ENCODE measurements around the gene PCP4L1.
"Not testable (repeated sequence)": the region's sequence is repeated elsewhere in the genome, so short reads cannot be mapped to it uniquely, and the experiment has no call there.

Gene PCP4L1

GRCh38 chr1:161230762-161231161 is 27.8 kb upstream of the PCP4L1 start:
- no peaks in the 10 kb centered on the region for H3K27me3 ChIP-seq (ENCODE audit: insufficient read depth, low read length)
- peaks cover 13% of the 10 kb centered on the region for H3K4me1 ChIP-seq (ENCODE audit: insufficient read depth, low read length)
- H3K9me3 ChIP-seq (ENCODE audit: insufficient read depth, low read depth, low read length), result no peaks in the 10 kb centered on the region
- no peak overlapping the region for H3K4me3 ChIP-seq (ENCODE audit: low read length)
- WGBS, result 95% methylated on average over 7 of the region's 7 CpGs
- H3K27ac ChIP-seq (ENCODE audit: low read depth, low read length), result no peak overlapping the region
- no peak overlapping the region for H3K9ac ChIP-seq (ENCODE audit: low read depth, low read length)
- peaks cover 23% of the 10 kb centered on the region for H3K36me3 ChIP-seq (ENCODE audit: insufficient read depth, low read length)

DNA sequence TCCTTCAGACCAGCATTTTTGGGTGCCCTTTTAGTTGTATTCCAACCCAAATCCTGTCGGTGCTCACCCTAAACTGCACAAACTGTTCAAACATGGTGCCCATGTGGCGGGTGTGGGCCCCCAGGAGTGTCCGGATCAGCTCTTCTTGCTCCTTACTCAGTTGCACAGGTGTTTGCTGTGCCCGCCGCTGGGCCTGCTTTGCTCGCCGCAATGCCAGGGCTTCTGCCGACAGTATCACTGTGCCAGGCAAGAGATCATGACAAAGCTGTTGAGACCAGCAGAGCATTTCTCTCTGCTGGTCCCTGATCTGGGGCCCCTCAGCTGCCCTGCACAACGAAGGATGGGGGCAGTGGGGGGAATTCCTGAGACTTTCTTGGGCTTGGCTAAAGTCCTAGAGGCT is 25.4 kb upstream of the PCP4L1 start:
- H3K4me3 ChIP-seq (ENCODE audit: low read length), result no peak overlapping the region
- WGBS, result 87% methylated on average over 9 of the region's 9 CpGs
- H3K9me3 ChIP-seq (ENCODE audit: insufficient read depth, low read depth, low read length), result no peaks in the 10 kb centered on the region
- H3K27me3 ChIP-seq (ENCODE audit: insufficient read depth, low read length), result no peaks in the 10 kb centered on the region
- H3K27ac ChIP-seq (ENCODE audit: low read depth, low read length), result no peak overlapping the region
- H3K4me1 ChIP-seq (ENCODE audit: insufficient read depth, low read length), result no peaks in the 10 kb centered on the region
- no peak overlapping the region for H3K9ac ChIP-seq (ENCODE audit: low read depth, low read length)
- peaks cover 20% of the 10 kb centered on the region for H3K36me3 ChIP-seq (ENCODE audit: insufficient read depth, low read length)

DNA sequence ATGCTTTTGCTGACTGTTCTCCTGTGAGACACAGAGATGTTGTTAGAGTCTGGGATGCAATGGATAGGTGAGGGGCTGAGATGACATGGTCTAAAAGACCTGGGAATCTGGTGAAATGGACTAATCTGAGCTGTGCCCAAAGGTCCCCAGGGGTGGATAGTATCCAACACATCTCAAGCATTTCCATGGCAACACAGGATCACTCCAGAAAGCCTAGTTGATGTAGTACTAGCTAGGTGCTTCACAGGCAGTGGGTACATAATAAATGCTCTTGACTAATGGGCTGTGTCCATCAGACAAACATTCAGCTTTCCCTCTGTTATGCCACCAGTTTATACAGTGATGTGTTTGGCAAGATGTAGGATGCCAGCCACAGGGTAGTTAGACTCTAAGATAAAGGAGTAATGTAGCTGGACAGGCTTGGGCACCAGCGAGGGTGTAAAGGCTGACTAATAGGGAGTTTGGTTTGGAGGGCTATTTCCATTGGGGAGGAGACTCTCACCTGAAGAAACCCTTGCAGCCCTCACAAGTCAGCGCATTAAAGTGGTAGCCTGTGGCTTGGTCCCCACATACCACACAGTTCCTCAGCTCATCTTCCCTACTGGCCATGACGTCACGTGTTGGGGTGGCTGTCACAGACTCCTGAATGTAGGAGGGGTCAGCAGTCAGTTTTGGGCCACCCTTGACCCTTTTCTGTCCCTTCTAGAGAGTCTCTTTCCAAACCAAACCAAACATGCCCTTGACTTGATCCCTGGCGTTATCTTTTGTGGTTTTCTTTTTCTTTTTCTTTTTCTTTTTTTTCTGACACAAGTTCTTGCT is 22.4 kb upstream of the PCP4L1 start:
- no peak overlapping the region for H3K27ac ChIP-seq (ENCODE audit: low read depth, low read length)
- no peaks in the 10 kb centered on the region for H3K9me3 ChIP-seq (ENCODE audit: insufficient read depth, low read depth, low read length)
- H3K4me1 ChIP-seq (ENCODE audit: insufficient read depth, low read length), result no peaks in the 10 kb centered on the region
- H3K9ac ChIP-seq (ENCODE audit: low read depth, low read length), result no peak overlapping the region
- no peaks in the 10 kb centered on the region for H3K27me3 ChIP-seq (ENCODE audit: insufficient read depth, low read length)
- H3K4me3 ChIP-seq (ENCODE audit: low read length), result no peak overlapping the region
- H3K36me3 ChIP-seq (ENCODE audit: insufficient read depth, low read length), result no peaks in the 10 kb centered on the region
- 88% methylated on average over 5 of the region's 5 CpGs for WGBS

GRCh38 chr1:161238039-161238473 is 20.5 kb upstream of the PCP4L1 start, which contains the start of gene NR1I3:
Gene NR1I3, minus strand, starts transcription at chr1:161238203. Its CDS starts 1,638 bp downstream, at chr1:161236565.
- Histone ChIP-seq H3K36me3 (ENCODE audit: insufficient read depth, low read length) (no peaks in the 10 kb centered on the region), H3K9me3 (ENCODE audit: insufficient read depth, low read depth, low read length) (no peaks in the 10 kb centered on the region), H3K4me1 (ENCODE audit: insufficient read depth, low read length) (no peaks in the 10 kb centered on the region), H3K4me3 (ENCODE audit: low read length) (no peak within 1 kb of the TSS), H3K9ac (ENCODE audit: low read depth, low read length) (no peak within 1 kb of the TSS), H3K27me3 (ENCODE audit: insufficient read depth, low read length) (no peaks in the 10 kb centered on the region), H3K27ac (ENCODE audit: low read depth, low read length) (no peak within 1 kb of the TSS)
- 80% methylated on average over 4 of the region's 4 CpGs for WGBS

DNA sequence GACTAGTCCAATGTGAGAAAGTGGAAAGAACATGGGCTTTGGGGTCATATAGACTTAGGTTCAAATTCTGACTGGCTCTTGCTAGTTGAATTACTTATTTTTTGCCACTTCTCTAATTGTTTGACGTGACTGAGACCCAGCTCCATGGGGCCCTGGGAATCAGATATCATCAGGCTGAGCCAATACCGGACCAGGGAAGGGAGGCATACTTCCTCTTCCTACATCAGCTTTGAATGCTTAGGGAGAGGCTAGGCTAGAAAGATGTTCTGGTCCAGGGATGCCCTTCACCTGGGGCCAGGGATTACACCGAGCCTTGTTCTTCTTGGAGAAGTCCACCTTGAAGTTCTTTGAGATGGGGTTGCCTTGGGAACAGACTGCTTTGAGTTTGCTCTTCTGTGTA is 16.9 kb upstream of the PCP4L1 start:
- Histone ChIP-seq H3K36me3 (ENCODE audit: insufficient read depth, low read length) (no peaks in the 10 kb centered on the region), H3K9me3 (ENCODE audit: insufficient read depth, low read depth, low read length) (no peaks in the 10 kb centered on the region), H3K27ac (ENCODE audit: low read depth, low read length) (no peak overlapping the region), H3K4me1 (ENCODE audit: insufficient read depth, low read length) (no peaks in the 10 kb centered on the region), H3K27me3 (ENCODE audit: insufficient read depth, low read length) (no peaks in the 10 kb centered on the region), H3K4me3 (ENCODE audit: low read length) (no peak overlapping the region), H3K9ac (ENCODE audit: low read depth, low read length) (no peak overlapping the region)
- 82% methylated on average over 3 of the region's 3 CpGs for WGBS

- H3K36me3 ChIP-seq (ENCODE audit: insufficient read depth, low read length), result no peaks in the 10 kb centered on the region
- no peaks in the 10 kb centered on the region for H3K9me3 ChIP-seq (ENCODE audit: insufficient read depth, low read depth, low read length)
- H3K4me3 ChIP-seq (ENCODE audit: low read length), result no peak overlapping the region
- whole genome bisulfite sequencing, result 84% methylated on average over 2 of the region's 2 CpGs
- no peak overlapping the region for H3K27ac ChIP-seq (ENCODE audit: low read depth, low read length)
- H3K27me3 ChIP-seq (ENCODE audit: insufficient read depth, low read length), result no peaks in the 10 kb centered on the region
- H3K9ac ChIP-seq (ENCODE audit: low read depth, low read length), result no peak overlapping the region
- no peaks in the 10 kb centered on the region for H3K4me1 ChIP-seq (ENCODE audit: insufficient read depth, low read length)
These were observed 16.2 kb upstream of the PCP4L1 start for GRCh38 chr1:161242313-161242712.

DNA sequence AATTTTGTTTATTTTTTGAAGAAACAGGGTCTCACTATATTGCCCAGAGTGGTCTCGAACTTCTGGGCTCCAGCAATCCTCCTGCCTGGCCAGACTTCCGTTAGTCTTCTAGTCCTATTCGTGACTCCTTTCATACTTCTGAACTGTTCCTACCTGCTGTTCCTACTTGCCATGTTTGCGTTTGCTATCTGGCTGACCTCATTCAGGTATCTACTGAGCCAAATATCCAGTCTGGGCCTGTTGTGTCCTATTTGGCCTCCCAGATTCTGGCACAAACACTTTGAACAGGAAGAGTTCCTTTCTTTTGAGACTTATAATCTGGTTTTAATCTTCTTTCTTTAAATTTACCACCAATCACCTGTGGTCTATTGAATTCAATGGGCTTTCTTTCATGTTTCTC is 13.7 kb upstream of the PCP4L1 start:
- Histone ChIP-seq H3K4me3 (ENCODE audit: low read length) (no peak overlapping the region), H3K9me3 (ENCODE audit: insufficient read depth, low read depth, low read length) (no peaks in the 10 kb centered on the region), H3K9ac (ENCODE audit: low read depth, low read length) (no peak overlapping the region), H3K27me3 (ENCODE audit: insufficient read depth, low read length) (no peaks in the 10 kb centered on the region), H3K4me1 (ENCODE audit: insufficient read depth, low read length) (no peaks in the 10 kb centered on the region), H3K27ac (ENCODE audit: low read depth, low read length) (no peak overlapping the region), H3K36me3 (ENCODE audit: insufficient read depth, low read length) (no peaks in the 10 kb centered on the region)
- 91% methylated on average over 4 of the region's 4 CpGs for WGBS

DNA sequence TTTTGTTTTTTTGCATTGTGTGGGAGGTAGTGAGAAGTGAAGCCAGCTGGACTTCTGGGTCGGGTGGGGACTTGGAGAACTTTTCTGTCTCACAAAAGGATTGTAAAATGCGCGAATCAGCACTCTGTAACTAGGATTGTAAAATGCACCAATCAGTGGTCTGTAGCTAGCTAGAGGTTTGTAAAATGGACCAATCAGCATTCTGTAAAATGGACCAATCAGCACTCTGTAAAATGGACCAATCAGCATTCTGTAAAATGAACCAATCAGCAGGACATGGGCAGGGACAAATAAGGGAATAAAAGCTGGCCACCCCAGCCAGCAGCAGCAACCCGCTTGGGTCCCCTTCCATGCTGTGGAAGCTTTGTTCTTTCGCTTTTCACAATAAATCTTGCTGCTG is 8.4 kb upstream of the PCP4L1 start:
- not testable (repeated sequence) for H3K9ac ChIP-seq (ENCODE audit: low read depth, low read length); H3K36me3 ChIP-seq (ENCODE audit: insufficient read depth, low read length); H3K27ac ChIP-seq (ENCODE audit: low read depth, low read length); H3K27me3 ChIP-seq (ENCODE audit: insufficient read depth, low read length); H3K4me3 ChIP-seq (ENCODE audit: low read length); H3K4me1 ChIP-seq (ENCODE audit: insufficient read depth, low read length); H3K9me3 ChIP-seq (ENCODE audit: insufficient read depth, low read depth, low read length)
- WGBS, result 91% methylated on average over 5 of the region's 5 CpGs

GRCh38 chr1:161250829-161251228 is 7.7 kb upstream of the PCP4L1 start:
- WGBS, result 75% methylated on average over 7 of the region's 7 CpGs
- Histone ChIP-seq H3K4me3 (ENCODE audit: low read length) (no peak overlapping the region), H3K27ac (ENCODE audit: low read depth, low read length) (no peak overlapping the region), H3K9ac (ENCODE audit: low read depth, low read length) (no peak overlapping the region), H3K4me1 (ENCODE audit: insufficient read depth, low read length) (no peaks in the 10 kb centered on the region), H3K36me3 (ENCODE audit: insufficient read depth, low read length) (no peaks in the 10 kb centered on the region), H3K27me3 (ENCODE audit: insufficient read depth, low read length) (no peaks in the 10 kb centered on the region), H3K9me3 (ENCODE audit: insufficient read depth, low read depth, low read length) (no peaks in the 10 kb centered on the region)

DNA sequence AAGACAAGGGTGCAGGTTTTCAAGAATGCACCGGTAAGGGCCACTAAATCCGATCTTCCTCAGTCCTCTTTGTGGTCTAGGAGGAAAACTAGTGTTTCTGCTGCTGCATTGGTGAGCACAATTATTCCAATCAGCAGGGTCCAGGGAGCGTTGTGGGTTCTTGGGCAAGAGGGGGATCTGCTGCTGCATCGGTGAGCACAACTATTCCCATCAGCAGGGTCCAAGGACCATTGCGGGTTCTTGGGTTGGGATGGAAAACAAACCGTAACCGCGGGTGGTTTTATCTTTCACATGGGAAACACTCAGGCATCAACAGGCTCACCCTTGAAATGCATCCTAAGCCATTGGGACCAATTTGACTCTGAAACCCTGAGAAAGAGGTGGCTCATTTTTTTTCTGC is 7.0 kb upstream of the PCP4L1 start:
- no peak overlapping the region for H3K27ac ChIP-seq (ENCODE audit: low read depth, low read length)
- no peak overlapping the region for H3K4me3 ChIP-seq (ENCODE audit: low read length)
- H3K9me3 ChIP-seq (ENCODE audit: insufficient read depth, low read depth, low read length), result no peaks in the 10 kb centered on the region
- H3K4me1 ChIP-seq (ENCODE audit: insufficient read depth, low read length), result no peaks in the 10 kb centered on the region
- no peaks in the 10 kb centered on the region for H3K36me3 ChIP-seq (ENCODE audit: insufficient read depth, low read length)
- no peaks in the 10 kb centered on the region for H3K27me3 ChIP-seq (ENCODE audit: insufficient read depth, low read length)
- 91% methylated on average over 8 of the region's 8 CpGs for WGBS
- H3K9ac ChIP-seq (ENCODE audit: low read depth, low read length), result no peak overlapping the region

DNA sequence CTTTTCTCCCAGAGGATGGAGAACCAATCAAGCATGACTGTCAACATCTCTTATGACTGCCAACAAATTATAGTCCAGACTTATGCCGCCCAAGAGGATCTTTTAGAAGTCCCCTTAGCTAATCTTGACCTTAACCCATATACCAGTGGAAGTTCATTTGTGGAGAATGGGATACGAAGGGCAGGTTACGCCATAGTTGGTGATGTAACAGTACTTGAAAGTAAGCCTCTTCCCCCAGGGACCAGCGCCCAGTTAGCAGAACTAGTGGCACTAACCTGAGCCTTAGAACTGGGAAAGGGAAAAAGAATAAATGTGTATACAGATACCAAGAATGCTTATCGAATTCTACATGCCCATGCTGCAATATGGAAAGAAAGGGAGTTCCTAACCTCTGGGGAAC is 3.2 kb upstream of the PCP4L1 start:
- H3K27ac ChIP-seq (ENCODE audit: low read depth, low read length); H3K4me3 ChIP-seq (ENCODE audit: low read length); H3K36me3 ChIP-seq (ENCODE audit: insufficient read depth, low read length); H3K4me1 ChIP-seq (ENCODE audit: insufficient read depth, low read length); H3K9ac ChIP-seq (ENCODE audit: low read depth, low read length): not testable (repeated sequence)
- WGBS, result 94% methylated on average over 5 of the region's 5 CpGs
- Histone ChIP-seq H3K27me3 (ENCODE audit: insufficient read depth, low read length) (peaks cover 27% of the 10 kb centered on the region), H3K9me3 (ENCODE audit: insufficient read depth, low read depth, low read length) (peaks cover 11% of the 10 kb centered on the region)

All from HUES64 (cell line).